GM12873 (cell line): ENCODE measurements around the gene MAP3K12.

Source experiments
- TF ChIP-seq, protein P1 (sequence below): IDR thresholded peaks from 2 replicates; pipeline ENCODE4 v1.5.1; 2012; ENCODE audit warnings: low read depth, mild to moderate bottlenecking, moderate library complexity, low read length, control low read depth; ENCODE audit not compliant: insufficient read depth; ENCODE audit errors: missing control alignments

MAP3K12 gene

GRCh38 chr12:53485955-53486735 is 13.1 kb downstream of the MAP3K12 start:
- TF ChIP-seq, protein P1, sequence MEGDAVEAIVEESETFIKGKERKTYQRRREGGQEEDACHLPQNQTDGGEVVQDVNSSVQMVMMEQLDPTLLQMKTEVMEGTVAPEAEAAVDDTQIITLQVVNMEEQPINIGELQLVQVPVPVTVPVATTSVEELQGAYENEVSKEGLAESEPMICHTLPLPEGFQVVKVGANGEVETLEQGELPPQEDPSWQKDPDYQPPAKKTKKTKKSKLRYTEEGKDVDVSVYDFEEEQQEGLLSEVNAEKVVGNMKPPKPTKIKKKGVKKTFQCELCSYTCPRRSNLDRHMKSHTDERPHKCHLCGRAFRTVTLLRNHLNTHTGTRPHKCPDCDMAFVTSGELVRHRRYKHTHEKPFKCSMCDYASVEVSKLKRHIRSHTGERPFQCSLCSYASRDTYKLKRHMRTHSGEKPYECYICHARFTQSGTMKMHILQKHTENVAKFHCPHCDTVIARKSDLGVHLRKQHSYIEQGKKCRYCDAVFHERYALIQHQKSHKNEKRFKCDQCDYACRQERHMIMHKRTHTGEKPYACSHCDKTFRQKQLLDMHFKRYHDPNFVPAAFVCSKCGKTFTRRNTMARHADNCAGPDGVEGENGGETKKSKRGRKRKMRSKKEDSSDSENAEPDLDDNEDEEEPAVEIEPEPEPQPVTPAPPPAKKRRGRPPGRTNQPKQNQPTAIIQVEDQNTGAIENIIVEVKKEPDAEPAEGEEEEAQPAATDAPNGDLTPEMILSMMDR = no peak

DNA sequence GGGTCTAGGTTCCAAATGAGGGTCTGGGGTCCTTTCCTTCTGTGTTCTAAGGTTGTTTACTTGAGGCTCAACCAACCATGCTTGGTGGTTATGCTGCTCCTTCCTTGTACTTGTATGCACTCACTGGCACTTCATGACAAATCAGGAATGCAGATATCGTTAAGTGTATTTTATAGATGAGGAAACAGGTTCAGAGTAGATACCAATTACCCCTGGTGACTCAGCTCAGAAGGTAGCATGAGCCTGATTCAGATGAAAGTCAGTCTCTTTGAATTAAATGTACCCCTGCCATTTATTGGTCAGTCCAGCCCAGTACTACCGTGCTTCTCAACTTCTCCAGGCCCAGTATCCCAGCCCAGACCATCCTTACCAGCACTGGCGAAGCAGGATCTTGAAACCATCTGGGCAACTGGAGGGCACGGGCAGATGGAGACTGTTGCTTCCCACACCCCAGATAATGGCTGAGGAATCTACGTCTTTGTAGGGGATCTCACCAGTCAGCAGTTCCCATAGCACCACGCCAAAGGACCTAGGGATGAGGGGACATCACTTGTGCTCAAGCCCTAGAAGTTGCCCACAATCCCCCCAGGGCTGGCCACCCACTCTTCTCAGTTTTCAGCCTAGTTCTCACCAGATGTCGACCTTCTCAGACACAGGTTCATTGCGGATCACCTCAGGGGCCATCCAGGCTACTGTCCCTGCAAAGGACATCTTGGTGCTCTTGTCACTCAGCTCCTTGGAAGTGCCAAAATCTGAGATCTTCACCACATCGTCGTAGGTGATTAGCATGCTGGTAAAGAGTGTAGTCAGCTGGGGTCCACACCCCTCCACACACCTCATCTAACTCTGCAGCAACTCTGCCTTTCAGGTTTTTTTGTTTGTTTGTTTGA is 14.3 kb downstream of the MAP3K12 start:
- TF ChIP-seq, protein P1 = no peak

GRCh38 chr12:53483979-53484377 is 15.3 kb downstream of the MAP3K12 start:
- TF ChIP-seq, protein P1 = no peak

GRCh38 chr12:53483225-53483978 is 15.9 kb downstream of the MAP3K12 start:
- TF ChIP-seq, protein P1 = no peak

- TF ChIP-seq, protein P1 = no peak
Measured at GRCh38 chr12:53482626-53483168, 16.6 kb downstream of the MAP3K12 start.

- TF ChIP-seq, protein P1 = peak; percentile 43
Measured at GRCh38 chr12:53481939-53482586, 17.2 kb downstream of the MAP3K12 start.
